Measurements from ENCODE around the gene NDST1. TPM values are rescaled to one million over a fixed set of nuclear protein-coding genes. Genes with fewer than 3 reads are reported as not detected.
A peak's percentile ranks its signal among the peaks of the same experiment; 100 is the strongest.

Gene NDST1
- polyA plus RNA-seq, 1 of the 3 experiments (the other 2 are of a cell fraction) = 29.2 TPM

GRCh38 chr5:150498971-150499370, 9.0 kb upstream of the NDST1 start:
- peaks cover 15% of the 10 kb centered on the region for H3F3A ChIP-seq (replicated peaks; ENCODE audit: insufficient read depth)
- no peaks in the 10 kb centered on the region for H3K27me3 ChIP-seq (ENCODE audit: insufficient read depth)
- no peaks in the 10 kb centered on the region for H3K9me3 ChIP-seq
- H3K27ac ChIP-seq (ENCODE audit: low read depth in 2 of 2, low read length in 1 of 2) = peak overlapping the region in 1 of 2 experiments; percentile 8; a peak in 1 of 4 replicates
- POLR2A ChIA-PET = interaction anchor here (0.8 kb wide), 1 partner anchor 12 kb away, joined by 3 read pairs; no protein-coding TSS in a partner anchor
- TF ChIP-seq PBX3 (IDR thresholded peaks at IDR 0.05) (no peak), CHD2 (IDR thresholded peaks at IDR 0.05; ENCODE audit: low read length, partially characterized antibody) (no peak), TAF1 (IDR thresholded peaks at IDR 0.05; ENCODE audit: borderline replicate concordance, low read depth, low read length) (no peak), YY1 (IDR thresholded peaks at IDR 0.05; ENCODE audit: low read depth) (no peak), NFIC (IDR thresholded peaks at IDR 0.05; ENCODE audit: borderline replicate concordance) (no peak), EZH2phosphoT487 (IDR thresholded peaks at IDR 0.05; ENCODE audit: borderline replicate concordance, low read depth) (no peak), MEF2A (IDR thresholded peaks at IDR 0.05; ENCODE audit: borderline replicate concordance, low read depth) (no peak), RCOR1 (IDR thresholded peaks at IDR 0.05; ENCODE audit: low read length) (no peak), TEAD4 (IDR thresholded peaks at IDR 0.05; ENCODE audit: borderline replicate concordance, insufficient read depth) (no peak), MXI1 (IDR thresholded peaks at IDR 0.05; ENCODE audit: low read depth, low read length) (no peak), CTCF (IDR thresholded peaks at IDR 0.05) (no peak)
- H4K20me1 ChIP-seq (ENCODE audit: insufficient read depth) = peaks cover 87% of the 10 kb centered on the region
- peaks cover 97% of the 10 kb centered on the region for H3K79me2 ChIP-seq (ENCODE audit: insufficient read depth)
- CTCF ChIA-PET = interaction anchor here (1.1 to 2.6 kb wide), 5 partner anchors 24 to 49 kb away, joined by 3 to 6 read pairs (median 5); partner anchors contain the start of gene RPS14
- H3K4me2 ChIP-seq = no peak overlapping the region
- H3K4me1 ChIP-seq (ENCODE audit: control insufficient read depth in 1 of 2, insufficient read depth in 2 of 2, low read depth in 1 of 2, low read length in 1 of 2) = peaks cover 18 to 50% of the 10 kb centered on the region in 2 experiments; a peak in 3 of 4 replicates
- H3K36me3 ChIP-seq (replicated peaks in 1 of 2; ENCODE audit: control insufficient read depth in 1 of 2, insufficient read depth in 2 of 2, low read length in 1 of 2) = peaks cover 0 to 6% of the 10 kb centered on the region in 2 experiments
- no peak overlapping the region for H2AFZ ChIP-seq (ENCODE audit: low read depth)
- H3K4me3 ChIP-seq (ENCODE audit: low read depth in 2 of 2, low read length in 1 of 2) = no peak overlapping the region
- DNase-seq = no peak
- H3K9me2 ChIP-seq = no peaks in the 10 kb centered on the region
- H3K9ac ChIP-seq = no peak overlapping the region

- H3F3A ChIP-seq (replicated peaks; ENCODE audit: insufficient read depth) = peaks cover 15% of the 10 kb centered on the region
- POLR2A ChIA-PET = interaction anchor here (0.8 kb wide), 1 partner anchor 12 kb away, joined by 3 read pairs; no protein-coding TSS in a partner anchor
- no peak overlapping the region for H3K4me3 ChIP-seq (ENCODE audit: low read depth in 2 of 2, low read length in 1 of 2)
- peaks cover 18 to 55% of the 10 kb centered on the region in 2 experiments; a peak in 3 of 4 replicates for H3K4me1 ChIP-seq (ENCODE audit: control insufficient read depth in 1 of 2, insufficient read depth in 2 of 2, low read depth in 1 of 2, low read length in 1 of 2)
- no peaks in the 10 kb centered on the region for H3K9me2 ChIP-seq
- peaks cover 88% of the 10 kb centered on the region for H4K20me1 ChIP-seq (ENCODE audit: insufficient read depth)
- H3K79me2 ChIP-seq (ENCODE audit: insufficient read depth) = peaks cover 97% of the 10 kb centered on the region
- peaks cover 0 to 3% of the 10 kb centered on the region in 2 experiments for H3K36me3 ChIP-seq (replicated peaks in 1 of 2; ENCODE audit: control insufficient read depth in 1 of 2, insufficient read depth in 2 of 2, low read length in 1 of 2)
- DNase-seq = no peak
- H2AFZ ChIP-seq (ENCODE audit: low read depth) = no peak overlapping the region
- no peak overlapping the region for H3K9ac ChIP-seq
- no peak overlapping the region for H3K27ac ChIP-seq (ENCODE audit: low read depth in 2 of 2, low read length in 1 of 2)
- no peaks in the 10 kb centered on the region for H3K9me3 ChIP-seq
- WGBS (ENCODE audit: low lambda C conversion rate) = 100% methylated on average over 3 of the region's 7 CpGs
- no peak overlapping the region for H3K4me2 ChIP-seq
- CTCF ChIA-PET = interaction anchor here (0.9 to 2.6 kb wide), 4 partner anchors 24 to 50 kb away, joined by 3 to 6 read pairs (median 6); partner anchors contain the start of gene RPS14
- H3K27me3 ChIP-seq (ENCODE audit: insufficient read depth) = no peaks in the 10 kb centered on the region
- no peak for TF ChIP-seq TAF1 (IDR thresholded peaks at IDR 0.05; ENCODE audit: borderline replicate concordance, low read depth, low read length)
- no peak for TF ChIP-seq ELF1 (IDR thresholded peaks at IDR 0.05)
- no peak for TF ChIP-seq CHD2 (IDR thresholded peaks at IDR 0.05; ENCODE audit: low read length, partially characterized antibody)
- no peak for TF ChIP-seq NRF1 (IDR thresholded peaks at IDR 0.05; ENCODE audit: low read depth, low read length)
- no peak for TF ChIP-seq TEAD4 (IDR thresholded peaks at IDR 0.05; ENCODE audit: borderline replicate concordance, insufficient read depth)
- no peak for TF ChIP-seq USF2 (IDR thresholded peaks at IDR 0.05; ENCODE audit: borderline replicate concordance, low read depth, low read length)
- no peak for TF ChIP-seq ZBTB33 (IDR thresholded peaks at IDR 0.05; ENCODE audit: borderline replicate concordance, low read depth)
- no peak for TF ChIP-seq MEF2A (IDR thresholded peaks at IDR 0.05; ENCODE audit: borderline replicate concordance, low read depth)
- TF ChIP-seq MXI1 (IDR thresholded peaks at IDR 0.05; ENCODE audit: low read depth, low read length) = no peak
- no peak for TF ChIP-seq TCF12 (IDR thresholded peaks at IDR 0.05)
- no peak for TF ChIP-seq GABPA (IDR thresholded peaks at IDR 0.05; ENCODE audit: low read depth)
- no peak for TF ChIP-seq RFX5 (IDR thresholded peaks at IDR 0.05; ENCODE audit: low read length)
- TF ChIP-seq FOXM1 (IDR thresholded peaks at IDR 0.05; ENCODE audit: low read depth) = no peak
- TF ChIP-seq RAD21 (IDR thresholded peaks at IDR 0.05; ENCODE audit: low read length) = no peak
- no peak for TF ChIP-seq GATA2 (CRISPR knock-in tag; IDR thresholded peaks at IDR 0.05)
- TF ChIP-seq SMC3 (IDR thresholded peaks at IDR 0.05; ENCODE audit: low read depth, low read length) = no peak
- TF ChIP-seq POLR2AphosphoS5 (IDR thresholded peaks at IDR 0.05; ENCODE audit: low read depth, low read length) = no peak
- no peak for TF ChIP-seq YY1 (IDR thresholded peaks at IDR 0.05; ENCODE audit: low read depth)
These were observed 8.4 kb upstream of the NDST1 start for GRCh38 chr5:150499437-150499956.
